Right cardiac atrium (tissue), 5 donors: ENCODE data around the gene SYS1. TPM values are rescaled to one million over a fixed set of nuclear protein-coding genes. Genes with fewer than 3 reads are reported as not detected.
A peak's percentile ranks its signal among the peaks of the same experiment; 100 is the strongest.

Experiments
- ATAC-seq, 2 donors: fragments of 200-7000 bp; cut with Tn5 transposase; one replicate each; pipeline versions ENCODE4 v1.8.0 to v1.9.1; 2020; ENCODE audit warnings: moderate library complexity in 2 of 2, mild to moderate bottlenecking in 1 of 2
- DNase-seq, 3 donors: peaks; one replicate each; pipeline ENCODE4 v3.0.0-alpha.2; 2020
- H3K27ac ChIP-seq: one replicate; pipeline ENCODE4 v1.5.1; 2013; ENCODE audit warnings: mild to moderate bottlenecking, low read length, control low read depth, moderate library complexity
- H3K27me3 ChIP-seq: one replicate; pipeline ENCODE4 v1.6.1; 2013; ENCODE audit not compliant: control insufficient read depth, insufficient read depth
- H3K4me1 ChIP-seq: one replicate; pipeline ENCODE4 v1.6.1; 2013; ENCODE audit warnings: low read length; ENCODE audit not compliant: control insufficient read depth, insufficient read depth
- H3K4me3 ChIP-seq: one replicate; pipeline ENCODE4 v1.5.1; 2013; ENCODE audit warnings: low read length, control low read depth
- H3K9me3 ChIP-seq: one replicate; pipeline ENCODE4 v1.6.1; 2013; ENCODE audit warnings: low read length; ENCODE audit not compliant: control insufficient read depth
- WGBS: extraction: QIAGEN DNeasy Blood & Tissue Kit; methylation state at CpG from one replicate; pipeline ENCODE4 v1.1.7; 2013; 5-methylcytosine and 5-hydroxymethylcytosine counted together
- intact Hi-C, 4 donors: fragments of 100-400 bp; cut with DNase I; formaldehyde crosslinking; loops; one replicate each; pipeline versions ENCODE4 v1.11.0 to v1.14.0; 2022 to 2023
- polyA plus RNA-seq: library from polyadenylated mRNA; stranded (reverse); fragments of 200-250 nt; gene quantifications from one replicate; pipeline ENCODE4 v1.2.3, GENCODE V29; 2013
- total RNA-seq, 4 donors: library from RNA; stranded (reverse); fragmentation: NEBNext Ultra II Directional; extraction: Animal tissue kit (Norgen Biotek cat#: 25700); gene quantifications; one replicate each; pipeline ENCODE4 v1.2.1, GENCODE V29; 2021
- donor health status: healthy with polysubstance abuse.
- donor health status: DM: no; HTN: yes; CAD: no.
- donor health status: DM: no; HTN: no; CAD: no.
- donor health status: DM: no; HTN: yes; CAD: no; lungs with severe emphysema.
- donor health status: DM: yes; HTN: yes; CAD: no.

SYS1 gene
- total and polyA plus RNA-seq, 5 donors: 17.1 to 28.7 (median 25.0) TPM

GRCh38 chr20:45372241-45372640 is 9.3 kb downstream of the SYS1 start:
- Histone ChIP-seq H3K4me1 (no peaks in the 10 kb centered on the region), H3K4me3 (no peak overlapping the region), H3K27me3 (no peaks in the 10 kb centered on the region), H3K27ac (no peak overlapping the region), H3K9me3 (no peaks in the 10 kb centered on the region)
- intact Hi-C loops: loop anchor here in 2 of 4 donors (5.0 to 10.0 kb wide), 2 partner anchors 63 to 65 kb away; no protein-coding TSS in a partner anchor
- WGBS: 75% methylated on average over 10 of the region's 10 CpGs
- ATAC-seq (no peak), DNase-seq (no peak)

GRCh38 chr20:45372646-45373352 is 9.8 kb downstream of the SYS1 start:
- DNase-seq (peak; percentile 65 to 86 (median 77)), ATAC-seq (peak; percentile 76 to 81)
- intact Hi-C loops: loop anchor here in 2 of 4 donors (5.0 to 10.0 kb wide), 2 partner anchors 62 to 65 kb away; no protein-coding TSS in a partner anchor
- peak overlapping the region; percentile 68 for H3K27ac ChIP-seq
- no peaks in the 10 kb centered on the region for H3K27me3 ChIP-seq
- no peak overlapping the region for H3K4me3 ChIP-seq
- WGBS: 28% methylated on average over 30 of the region's 30 CpGs
- no peaks in the 10 kb centered on the region for H3K4me1 ChIP-seq
- H3K9me3 ChIP-seq: no peaks in the 10 kb centered on the region

- peak overlapping the region; percentile 68 for H3K27ac ChIP-seq
- H3K4me1 ChIP-seq: no peaks in the 10 kb centered on the region
- WGBS: 6% methylated on average over 38 of the region's 38 CpGs
- peak overlapping the region; percentile 72 for H3K4me3 ChIP-seq
- ATAC-seq (peak; percentile 86 to 88), DNase-seq (peak; percentile 91 to 96 (median 94))
- intact Hi-C loops: loop anchor here in 3 of 4 donors (2.0 to 10.0 kb wide), 3 partner anchors 61 to 64 kb away; no protein-coding TSS in a partner anchor
- H3K27me3 ChIP-seq: no peaks in the 10 kb centered on the region
- H3K9me3 ChIP-seq: no peaks in the 10 kb centered on the region
Observed at GRCh38 chr20:45373353-45374100, 10.6 kb downstream of the SYS1 start.

DNA sequence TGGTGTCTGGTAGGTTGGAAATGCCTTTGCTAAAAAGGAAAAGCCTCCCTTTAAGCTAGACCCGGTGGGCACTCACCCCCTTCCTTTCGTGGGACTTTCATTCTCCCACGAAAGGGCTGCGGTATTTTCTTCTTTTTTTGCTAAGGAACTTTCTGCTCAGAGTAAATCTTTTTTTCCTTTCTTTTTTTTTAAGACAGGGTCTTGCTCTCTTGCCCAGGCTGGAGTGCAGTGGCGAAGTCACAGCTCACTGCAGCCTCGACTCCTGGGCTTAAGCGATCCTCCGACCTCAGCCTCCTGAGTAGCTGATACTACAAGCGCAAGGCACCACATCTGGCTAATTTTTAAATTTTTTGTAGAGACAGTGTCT is 11.1 kb downstream of the SYS1 start:
- H3K9me3 ChIP-seq: no peaks in the 10 kb centered on the region
- no peaks in the 10 kb centered on the region for H3K27me3 ChIP-seq
- H3K4me1 ChIP-seq: no peaks in the 10 kb centered on the region
- 65% methylated on average over 9 of the region's 9 CpGs for WGBS
- intact Hi-C loops: loop anchor here in 3 of 4 donors (2.0 to 10.0 kb wide), 3 partner anchors 61 to 63 kb away; no protein-coding TSS in a partner anchor
- H3K4me3 ChIP-seq: peak overlapping the region; percentile 72
- no peak overlapping the region for H3K27ac ChIP-seq
- ATAC-seq: no peak
- DNase-seq: no peak

- ATAC-seq (no peak), DNase-seq (no peak)
- Histone ChIP-seq H3K9me3 (no peaks in the 10 kb centered on the region), H3K4me3 (no peak overlapping the region), H3K27ac (no peak overlapping the region), H3K4me1 (no peaks in the 10 kb centered on the region), H3K27me3 (no peaks in the 10 kb centered on the region)
- intact Hi-C loops: loop anchor here (2.0 to 10.0 kb wide), 3 partner anchors 60 to 62 kb away; no protein-coding TSS in a partner anchor
- WGBS: 94% methylated on average over 14 of the region's 14 CpGs
Observed at GRCh38 chr20:45374966-45375365, 12.0 kb downstream of the SYS1 start.

DNA sequence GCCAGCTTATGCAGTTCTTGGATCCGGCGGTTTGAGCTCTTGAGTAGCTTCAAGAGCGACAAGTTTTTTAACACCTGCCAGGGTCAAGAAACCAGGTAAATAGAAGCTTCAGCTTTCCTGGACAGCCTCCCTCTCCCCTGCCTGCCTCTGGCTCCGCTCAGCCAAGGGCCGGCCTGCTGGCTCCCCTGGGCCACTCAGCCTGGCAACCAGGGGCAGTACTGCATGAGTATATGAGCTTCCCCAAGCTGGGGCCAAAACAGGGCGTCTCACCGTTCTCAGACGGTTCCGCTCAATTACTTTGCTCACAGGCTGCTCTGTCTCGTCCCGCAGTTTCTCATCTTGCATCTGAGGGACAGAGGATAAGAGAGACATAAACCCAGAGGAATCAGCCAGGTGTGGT is 14.3 kb downstream of the SYS1 start:
- Histone ChIP-seq H3K4me3 (no peak overlapping the region), H3K9me3 (no peaks in the 10 kb centered on the region), H3K27me3 (no peaks in the 10 kb centered on the region), H3K4me1 (no peaks in the 10 kb centered on the region), H3K27ac (no peak overlapping the region)
- intact Hi-C loops: loop anchor here in 2 of 4 donors (5.0 to 10.0 kb wide), 2 partner anchors 58 to 60 kb away; no protein-coding TSS in a partner anchor
- 87% methylated on average over 11 of the region's 11 CpGs for WGBS
- ATAC-seq: no peak
- DNase-seq: no peak

- 85% methylated on average over 1 of the region's 1 CpG for WGBS
- intact Hi-C loops: loop anchor here in 2 of 4 donors (5.0 to 10.0 kb wide), 2 partner anchors 57 to 59 kb away; no protein-coding TSS in a partner anchor
- Histone ChIP-seq H3K4me1 (no peaks in the 10 kb centered on the region), H3K4me3 (no peak within 1 kb of the TSS), H3K9me3 (no peaks in the 10 kb centered on the region), H3K27me3 (no peaks in the 10 kb centered on the region), H3K27ac (no peak within 1 kb of the TSS)
- no peak for ATAC-seq
- DNase-seq: no peak
Observed at GRCh38 chr20:45378191-45378590, 15.2 kb downstream of the SYS1 start, which contains the start of gene TP53TG5. TP53TG5 (minus strand) TSS chr20:45378325; CDS start chr20:45378236, 89 bp downstream.

- no peaks in the 10 kb centered on the region for H3K27me3 ChIP-seq
- ATAC-seq: no peak
- intact Hi-C loops: no loop called here
Observed at GRCh38 chr20:45387274-45387673, 24.3 kb downstream of the SYS1 start.

DNA sequence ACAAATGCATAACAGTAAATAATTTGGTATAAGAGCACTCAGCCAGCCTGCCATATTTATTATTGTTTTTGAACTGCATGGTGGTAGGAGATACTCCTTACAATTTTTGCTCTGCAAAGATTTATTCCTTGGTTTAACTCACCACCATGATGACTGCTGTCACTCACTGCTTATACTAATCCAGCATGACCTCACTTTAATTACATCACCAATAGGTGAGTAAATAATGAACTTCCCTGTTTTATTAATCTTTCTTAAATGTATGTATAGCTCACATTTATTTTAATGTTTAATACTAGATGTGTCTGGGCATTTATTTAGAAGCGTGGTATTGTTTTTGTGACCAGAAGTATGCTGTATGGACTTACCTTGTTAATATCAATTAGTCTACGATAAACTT is 28.0 kb downstream of the SYS1 start:
- no peak for DNase-seq

More at GRCh38 chr20:45387274-45387673, 24.3 kb downstream of the SYS1 start:
- Histone ChIP-seq H3K9me3 (no peaks in the 10 kb centered on the region), H3K27ac (no peak overlapping the region), H3K4me3 (no peak overlapping the region), H3K4me1 (no peaks in the 10 kb centered on the region)
- DNase-seq: no peak
- 87% methylated on average over 1 of the region's 1 CpG for WGBS

GRCh38 chr20:45391559-45391958 is 28.6 kb downstream of the SYS1 start:
- DNase-seq (no peak), ATAC-seq (no peak)
- Histone ChIP-seq H3K4me1 (no peaks in the 10 kb centered on the region), H3K9me3 (no peaks in the 10 kb centered on the region), H3K27me3 (no peaks in the 10 kb centered on the region), H3K4me3 (no peak overlapping the region), H3K27ac (no peak overlapping the region)
- 64% methylated on average over 2 of the region's 2 CpGs for WGBS
- intact Hi-C loops: no loop called here

More for the DNA sequence above, 28.0 kb downstream of the SYS1 start:
- no peaks in the 10 kb centered on the region for H3K4me1 ChIP-seq
- ATAC-seq: no peak
- H3K27me3 ChIP-seq: no peaks in the 10 kb centered on the region
- intact Hi-C loops: no loop called here
- no peaks in the 10 kb centered on the region for H3K9me3 ChIP-seq
- WGBS: 95% methylated on average over 2 of the region's 2 CpGs
- H3K4me3 ChIP-seq: no peak overlapping the region
- H3K27ac ChIP-seq: no peak overlapping the region

GRCh38 chr20:45392733-45393132 is 29.8 kb downstream of the SYS1 start:
- DNase-seq (no peak), ATAC-seq (no peak)
- Histone ChIP-seq H3K9me3 (no peaks in the 10 kb centered on the region), H3K4me3 (no peak overlapping the region), H3K4me1 (no peaks in the 10 kb centered on the region), H3K27ac (no peak overlapping the region), H3K27me3 (no peaks in the 10 kb centered on the region)
- intact Hi-C loops: no loop called here
- 81% methylated on average over 3 of the region's 3 CpGs for WGBS
